ENCODE results near the gene SERPINB5.

Gene SERPINB5

DNA sequence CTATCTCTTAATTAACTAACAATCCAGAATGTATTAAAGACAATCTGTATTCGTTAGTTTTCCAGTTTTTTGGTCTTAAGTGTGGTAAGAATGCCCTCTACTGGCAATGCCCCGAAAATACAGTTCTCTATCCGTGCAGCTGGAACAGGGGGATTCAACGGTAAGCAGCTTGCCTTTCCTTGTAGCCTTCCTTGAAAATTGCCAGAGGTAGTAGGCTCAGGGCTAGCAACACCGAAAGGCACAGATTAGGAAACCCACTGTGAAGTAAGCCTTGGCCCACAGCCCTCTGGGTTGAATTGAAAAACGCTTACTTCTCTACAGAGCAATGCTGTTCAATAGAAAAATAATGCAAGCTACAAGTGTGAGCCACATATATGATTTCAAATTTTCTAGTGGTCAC is 37.4 kb upstream of the SERPINB5 start:
- DNase-seq (ENCODE audit: low read depth): no peak
- no peak overlapping the region for H3K4me3 ChIP-seq (ENCODE audit: low read depth, low read length)

DNA sequence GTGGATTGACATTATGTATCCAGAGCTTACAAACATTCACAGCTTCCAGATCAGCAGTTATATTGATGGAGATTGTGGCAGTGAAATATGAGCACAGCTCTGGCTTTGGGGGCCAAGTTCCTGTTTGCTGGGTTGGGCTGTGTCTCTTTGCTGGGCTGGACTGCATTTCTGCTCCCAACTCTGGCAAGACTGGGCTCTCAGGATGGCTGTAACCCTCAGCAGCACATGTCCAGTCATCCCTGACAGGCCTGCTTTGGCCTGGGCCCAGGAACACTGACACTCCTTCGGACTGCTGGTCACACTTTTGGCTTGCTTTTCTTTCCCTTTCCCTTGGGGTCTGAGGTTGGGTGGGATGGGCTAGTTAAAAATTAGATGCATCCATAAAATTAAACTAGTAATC is 36.5 kb upstream of the SERPINB5 start:
- H3K4me3 ChIP-seq (ENCODE audit: low read depth, low read length): no peak overlapping the region
- TF ChIP-seq, protein P1, sequence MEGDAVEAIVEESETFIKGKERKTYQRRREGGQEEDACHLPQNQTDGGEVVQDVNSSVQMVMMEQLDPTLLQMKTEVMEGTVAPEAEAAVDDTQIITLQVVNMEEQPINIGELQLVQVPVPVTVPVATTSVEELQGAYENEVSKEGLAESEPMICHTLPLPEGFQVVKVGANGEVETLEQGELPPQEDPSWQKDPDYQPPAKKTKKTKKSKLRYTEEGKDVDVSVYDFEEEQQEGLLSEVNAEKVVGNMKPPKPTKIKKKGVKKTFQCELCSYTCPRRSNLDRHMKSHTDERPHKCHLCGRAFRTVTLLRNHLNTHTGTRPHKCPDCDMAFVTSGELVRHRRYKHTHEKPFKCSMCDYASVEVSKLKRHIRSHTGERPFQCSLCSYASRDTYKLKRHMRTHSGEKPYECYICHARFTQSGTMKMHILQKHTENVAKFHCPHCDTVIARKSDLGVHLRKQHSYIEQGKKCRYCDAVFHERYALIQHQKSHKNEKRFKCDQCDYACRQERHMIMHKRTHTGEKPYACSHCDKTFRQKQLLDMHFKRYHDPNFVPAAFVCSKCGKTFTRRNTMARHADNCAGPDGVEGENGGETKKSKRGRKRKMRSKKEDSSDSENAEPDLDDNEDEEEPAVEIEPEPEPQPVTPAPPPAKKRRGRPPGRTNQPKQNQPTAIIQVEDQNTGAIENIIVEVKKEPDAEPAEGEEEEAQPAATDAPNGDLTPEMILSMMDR (IDR thresholded peaks at IDR 0.05; ENCODE audit: low read depth, low read length, missing control alignments): no peak
- DNase-seq (ENCODE audit: low read depth): no peak

More for the DNA sequence above, 37.4 kb upstream of the SERPINB5 start:
- TF ChIP-seq, protein P1 (IDR thresholded peaks at IDR 0.05; ENCODE audit: low read depth, low read length, missing control alignments): peak; percentile 74

DNA sequence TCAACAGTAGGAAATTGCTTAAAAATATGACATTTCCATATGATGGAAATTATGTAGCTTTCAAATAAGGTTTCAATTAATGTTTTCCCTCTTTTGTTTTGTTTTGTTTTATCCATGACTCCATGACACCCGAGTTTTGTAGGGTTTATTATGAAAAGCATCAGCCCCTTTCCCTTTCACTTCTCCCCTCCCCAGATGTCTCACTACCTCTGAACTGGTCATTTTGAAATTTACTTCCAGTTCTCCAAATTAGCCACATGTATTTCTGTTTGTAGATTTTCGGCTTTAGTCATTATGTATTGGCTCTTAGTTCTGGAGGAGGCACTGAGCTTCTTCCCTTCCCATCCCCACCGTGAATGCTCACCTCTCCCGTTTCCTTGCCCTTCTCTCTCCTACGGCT is 35.9 kb upstream of the SERPINB5 start:
- TF ChIP-seq, protein P1 (IDR thresholded peaks at IDR 0.05; ENCODE audit: low read depth, low read length, missing control alignments): no peak
- no peak overlapping the region for H3K4me3 ChIP-seq (ENCODE audit: low read depth, low read length)
- no peak for DNase-seq (ENCODE audit: low read depth)

DNA sequence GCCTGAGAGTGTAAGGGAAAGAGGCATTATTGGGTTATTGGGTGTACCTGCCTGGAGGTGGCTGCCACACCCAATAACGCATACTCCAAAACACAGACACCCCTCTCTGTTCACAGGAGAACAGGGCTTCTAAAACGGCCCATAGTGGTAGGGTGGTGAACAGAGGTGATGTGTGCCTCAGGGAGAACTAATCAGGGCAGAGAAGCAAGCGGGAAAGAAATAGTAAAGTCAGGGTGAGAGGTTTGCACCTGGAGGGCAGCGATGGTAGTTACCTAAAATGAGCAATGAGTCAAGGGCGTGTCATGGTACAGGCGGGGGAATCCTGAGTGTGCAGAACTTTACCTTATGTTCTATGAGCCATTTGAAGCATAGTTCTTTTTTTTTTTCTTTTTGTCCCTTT is 32.9 kb upstream of the SERPINB5 start:
- DNase-seq (ENCODE audit: low read depth): no peak
- H3K4me3 ChIP-seq (ENCODE audit: low read depth, low read length): no peak overlapping the region
- TF ChIP-seq, protein P1 (IDR thresholded peaks at IDR 0.05; ENCODE audit: low read depth, low read length, missing control alignments): no peak

DNA sequence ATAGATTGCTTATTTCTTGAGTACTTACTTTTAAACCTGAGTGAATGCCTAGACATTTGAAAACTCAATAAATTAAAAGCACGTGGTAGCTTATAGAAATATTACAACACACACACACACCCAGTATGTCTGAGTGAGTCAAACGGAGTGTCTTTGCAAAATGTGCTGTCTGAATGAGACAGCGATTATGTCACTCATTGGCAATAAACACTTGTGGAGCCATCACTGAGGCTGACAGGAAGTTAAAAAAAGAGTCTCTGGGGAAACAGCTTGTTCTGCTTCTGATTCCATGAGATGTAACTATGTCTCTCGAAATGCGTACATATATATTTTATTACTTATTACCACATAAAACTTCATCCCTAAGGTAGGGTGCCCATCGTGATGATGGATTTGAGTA is 32.2 kb upstream of the SERPINB5 start:
- H3K4me3 ChIP-seq (ENCODE audit: low read depth, low read length): no peak overlapping the region
- TF ChIP-seq, protein P1 (IDR thresholded peaks at IDR 0.05; ENCODE audit: low read depth, low read length, missing control alignments): no peak
- no peak for DNase-seq (ENCODE audit: low read depth)

DNA sequence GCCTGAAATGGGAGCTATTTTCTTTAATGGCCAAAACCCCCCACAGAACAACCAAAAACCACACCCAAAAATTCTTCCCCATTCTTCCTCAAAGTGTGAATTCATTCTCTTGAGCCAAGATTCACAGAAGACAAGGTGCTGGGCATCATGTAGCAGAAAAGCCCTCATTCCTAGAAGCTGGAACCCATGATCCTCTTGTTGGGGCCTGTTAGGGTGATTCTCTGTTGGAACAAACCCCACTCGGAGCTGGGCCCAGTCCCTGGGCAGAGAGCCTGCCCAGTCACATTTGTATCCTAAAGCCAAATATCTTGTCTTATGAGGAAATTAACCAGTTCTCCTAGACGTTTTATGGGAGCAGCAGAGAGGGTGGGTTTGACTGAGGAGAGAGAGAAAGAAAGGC is 31.7 kb upstream of the SERPINB5 start:
- no peak overlapping the region for H3K4me3 ChIP-seq (ENCODE audit: low read depth, low read length)
- no peak for DNase-seq (ENCODE audit: low read depth)
- TF ChIP-seq, protein P1 (IDR thresholded peaks at IDR 0.05; ENCODE audit: low read depth, low read length, missing control alignments): no peak

DNA sequence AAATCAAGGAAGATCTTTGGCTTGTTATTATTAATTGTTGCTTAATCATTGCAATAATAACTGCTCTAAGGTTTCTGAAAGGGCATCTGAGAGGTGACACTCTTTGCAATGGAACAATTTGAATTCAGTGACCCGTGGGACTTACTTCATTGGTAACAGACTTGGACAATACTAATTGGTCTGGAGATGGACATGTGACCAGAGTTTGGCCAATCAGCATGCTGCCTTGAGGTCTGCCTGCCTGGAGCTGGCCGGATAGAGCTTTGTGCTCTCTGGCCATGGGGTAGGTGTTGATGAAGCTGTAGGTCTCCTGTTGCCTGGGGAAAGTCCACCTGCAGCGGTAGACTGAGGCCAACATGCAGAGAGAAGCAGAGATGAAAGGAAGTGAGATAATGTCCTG is 30.5 kb upstream of the SERPINB5 start:
- TF ChIP-seq, protein P1 (IDR thresholded peaks at IDR 0.05; ENCODE audit: low read depth, low read length, missing control alignments): no peak
- no peak overlapping the region for H3K4me3 ChIP-seq (ENCODE audit: low read depth, low read length)
- no peak for DNase-seq (ENCODE audit: low read depth)

All from GM12864 (cell line).